SK-N-SH (cell line): ENCODE results near the gene FNDC3B. TPM values are rescaled to one million over a fixed set of nuclear protein-coding genes. Genes with fewer than 3 reads are reported as not detected.

Experiments used
- CTCF ChIA-PET: fragments of 300-600, 350-600 bp; formaldehyde crosslinking; extraction: SDS; loops from one replicate; lab custom pipeline; 2021; lab: Yijun Ruan, JAX
- POLR2A ChIA-PET: fragments of 350-600 bp; sonication (Branson Sonifier 250); formaldehyde crosslinking; extraction: SDS; loops from one replicate; lab custom pipeline; 2020; ENCODE audit warnings: antibody characterized with exemption, inconsistent platforms; lab: Yijun Ruan, JAX
- DNase-seq: peaks from one replicate; pipeline ENCODE4 v3.0.0; 2012
- H2AFZ ChIP-seq: fragments of 200-600 bp; sonication (generic); 2 replicates; pipeline ENCODE4 v1.8.1; 2016; ENCODE audit warnings: antibody characterized with exemption, mild to moderate bottlenecking, low read depth
- H3F3A ChIP-seq: fragments of 200-600 bp; sonication (generic); replicated peaks from 2 replicates; pipeline ENCODE3; 2016; ENCODE audit warnings: antibody characterized with exemption, mild to moderate bottlenecking; ENCODE audit not compliant: insufficient read depth
- H3K27ac ChIP-seq, 2 experiments: fragments of 200-500 bp in 1 of 2; fragments of 200-600 bp in 1 of 2; sonication (Bioruptor generic) in 1 of 2; sonication (generic), shearing (Covaris generic) in 1 of 2; 2 replicates each; pipeline versions ENCODE4 v1.5.1 to v1.6.1; 2014 to 2016; ENCODE audit warnings: low read depth in 2 of 2, inconsistent platforms in 1 of 2, low read length in 1 of 2, mild to moderate bottlenecking in 1 of 2, mixed read lengths in 1 of 2
- H3K27me3 ChIP-seq: fragments of 200-600 bp; sonication (generic), shearing (Covaris generic); 2 replicates; pipeline ENCODE4 v1.6.1; 2016; ENCODE audit warnings: mixed run types; ENCODE audit not compliant: insufficient read depth
- H3K36me3 ChIP-seq, 2 experiments: fragments of 200-500 bp in 1 of 2; fragments of 200-600 bp in 1 of 2; sonication (Bioruptor generic) in 1 of 2; sonication (generic) in 1 of 2; replicated peaks in 1 of 2; 2 replicates each; pipeline versions ENCODE3 to v1.5.1; 2014 to 2016; ENCODE audit warnings: low read length in 1 of 2, mild to moderate bottlenecking in 1 of 2; ENCODE audit not compliant: insufficient read depth in 2 of 2, control insufficient read depth in 1 of 2
- H3K4me1 ChIP-seq, 2 experiments: fragments of 200-500 bp in 1 of 2; fragments of 200-600 bp in 1 of 2; sonication (Bioruptor generic) in 1 of 2; sonication (generic), shearing (Covaris generic) in 1 of 2; 2 replicates each; pipeline versions ENCODE4 v1.5.1 to v1.6.1; 2014 to 2016; ENCODE audit warnings: low read depth in 1 of 2, low read length in 1 of 2, mixed run types in 1 of 2; ENCODE audit not compliant: insufficient read depth in 2 of 2, control insufficient read depth in 1 of 2
- H3K4me2 ChIP-seq: fragments of 200-600 bp; sonication (generic), shearing (Covaris generic); 2 replicates; pipeline ENCODE4 v1.6.1; 2017; ENCODE audit warnings: mixed run types
- H3K4me3 ChIP-seq, 2 experiments: fragments of 200-500 bp in 1 of 2; fragments of 200-600 bp in 1 of 2; sonication (Bioruptor generic) in 1 of 2; sonication (generic), shearing (Covaris generic) in 1 of 2; 2 replicates each; pipeline versions ENCODE4 v1.5.1 to v1.8.1; 2014 to 2016; ENCODE audit warnings: low read depth in 2 of 2, inconsistent platforms in 1 of 2, low read length in 1 of 2, mild to moderate bottlenecking in 1 of 2, mixed read lengths in 1 of 2, moderate library complexity in 1 of 2
- H3K79me2 ChIP-seq: fragments of 200-600 bp; sonication (generic); 2 replicates; pipeline ENCODE4 v1.8.1; 2017; ENCODE audit warnings: mild to moderate bottlenecking; ENCODE audit not compliant: insufficient read depth
- H3K9ac ChIP-seq: fragments of 200-600 bp; sonication (generic); 2 replicates; pipeline ENCODE4 v1.6.1; 2017; ENCODE audit warnings: mixed run types
- H3K9me2 ChIP-seq: fragments of 200-600 bp; sonication (generic); 2 replicates; pipeline ENCODE4 v1.6.1; 2017; ENCODE audit warnings: mixed run types
- H3K9me3 ChIP-seq: fragments of 200-600 bp; sonication (generic); 2 replicates; pipeline ENCODE4 v1.6.1; 2017; ENCODE audit warnings: mixed run types, mild to moderate bottlenecking, moderate library complexity
- H4K20me1 ChIP-seq: fragments of 200-600 bp; sonication (generic); 2 replicates; pipeline ENCODE4 v1.6.1; 2017; ENCODE audit warnings: mild to moderate bottlenecking, mixed run types; ENCODE audit not compliant: insufficient read depth
- EP300 ChIP-seq, 2 experiments: IDR thresholded peaks; 2 replicates each; pipeline versions ENCODE4 v1.4.0 to v1.6.1; 2012; ENCODE audit warnings: borderline replicate concordance in 1 of 2, low read depth in 1 of 2, low read length in 1 of 2
- FOXJ3 ChIP-seq: sonication (generic); formaldehyde crosslinking; IDR thresholded peaks from 2 replicates; pipeline ENCODE4 v1.5.1; 2020; ENCODE audit warnings: mild to moderate bottlenecking, missing genetic modification reagents
- FOXM1 ChIP-seq: IDR thresholded peaks from 2 replicates; pipeline ENCODE4 v1.4.0; 2012; ENCODE audit warnings: low read depth, mild to moderate bottlenecking
- NRF1 ChIP-seq: IDR thresholded peaks from 2 replicates; pipeline ENCODE4 v1.6.1; 2012; ENCODE audit warnings: low read depth, mild to moderate bottlenecking, low read length
- RAD21 ChIP-seq: IDR thresholded peaks from 2 replicates; pipeline ENCODE4 v1.6.1; 2012; ENCODE audit warnings: mild to moderate bottlenecking, low read length
- REST ChIP-seq: IDR thresholded peaks from 2 replicates; pipeline ENCODE4 v1.6.1; 2012; ENCODE audit warnings: mild to moderate bottlenecking, low read depth, low read length, moderate library complexity
- RXRA ChIP-seq: IDR thresholded peaks from 2 replicates; pipeline ENCODE4 v1.4.0; 2012; ENCODE audit warnings: low read depth, mild to moderate bottlenecking, borderline replicate concordance
- WGBS: methylation state at CpG from one replicate; pipeline ENCODE4 v1.1.6; 2017; ENCODE audit warnings: low lambda C conversion rate; 5-methylcytosine and 5-hydroxymethylcytosine counted together
- polyA plus RNA-seq, 3 experiments: library from polyadenylated mRNA; depleted of rRNA; stranded (reverse); fragments of >200 nt; gene quantifications; 2 replicates each; pipeline ENCODE4 v1.2.3, GENCODE V29; 2012
- TF ChIP-seq, protein P1 (sequence below): IDR thresholded peaks from 2 replicates; pipeline ENCODE4; 2012
- TF ChIP-seq, protein P2 (sequence below): fragments of 150-350 bp; IDR thresholded peaks from 2 replicates; pipeline ENCODE4 v1.6.1; 2017; ENCODE audit warnings: antibody characterized with exemption, low read length, low read depth, borderline replicate concordance
- TF ChIP-seq, protein P3 (sequence below): fragments of 150-350 bp; IDR thresholded peaks from 2 replicates; pipeline ENCODE4 v1.6.1; 2016; ENCODE audit warnings: mild to moderate bottlenecking, low read depth, low read length

The FNDC3B gene
- polyA plus RNA-seq, 1 of the 3 experiments (the other 2 are of a cell fraction), result 10.4 TPM

DNA sequence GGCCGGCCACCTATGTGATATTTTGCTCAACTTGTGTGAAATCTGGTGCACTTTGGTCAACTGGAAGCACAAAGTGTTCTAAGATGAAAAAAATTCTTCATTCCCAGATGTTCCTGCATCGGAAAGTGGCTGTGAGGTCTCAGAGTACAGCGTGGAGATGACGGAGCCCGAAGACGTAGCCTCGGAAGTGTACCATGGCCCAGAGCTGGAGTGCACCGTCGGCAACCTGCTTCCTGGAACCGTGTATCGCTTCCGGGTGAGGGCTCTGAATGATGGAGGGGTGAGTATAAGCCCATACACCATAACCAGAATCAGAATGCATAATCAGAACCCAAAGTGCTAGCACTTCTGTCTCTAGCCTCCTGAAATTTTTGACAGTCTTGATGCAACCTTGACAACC, 304.6 kb downstream of the FNDC3B start:
- H3F3A ChIP-seq, result peaks cover 17% of the 10 kb centered on the region
- DNase-seq, result no peak
- POLR2A ChIA-PET, result no interaction called here
- TF ChIP-seq REST (no peak), FOXJ3 (no peak), RAD21 (no peak), RXRA (no peak), NRF1 (no peak)
- TF ChIP-seq, protein P1, sequence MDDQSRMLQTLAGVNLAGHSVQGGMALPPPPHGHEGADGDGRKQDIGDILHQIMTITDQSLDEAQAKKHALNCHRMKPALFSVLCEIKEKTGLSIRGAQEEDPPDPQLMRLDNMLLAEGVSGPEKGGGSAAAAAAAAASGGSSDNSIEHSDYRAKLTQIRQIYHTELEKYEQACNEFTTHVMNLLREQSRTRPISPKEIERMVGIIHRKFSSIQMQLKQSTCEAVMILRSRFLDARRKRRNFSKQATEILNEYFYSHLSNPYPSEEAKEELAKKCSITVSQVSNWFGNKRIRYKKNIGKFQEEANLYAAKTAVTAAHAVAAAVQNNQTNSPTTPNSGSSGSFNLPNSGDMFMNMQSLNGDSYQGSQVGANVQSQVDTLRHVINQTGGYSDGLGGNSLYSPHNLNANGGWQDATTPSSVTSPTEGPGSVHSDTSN, result no peak
- TF ChIP-seq, protein P2, sequence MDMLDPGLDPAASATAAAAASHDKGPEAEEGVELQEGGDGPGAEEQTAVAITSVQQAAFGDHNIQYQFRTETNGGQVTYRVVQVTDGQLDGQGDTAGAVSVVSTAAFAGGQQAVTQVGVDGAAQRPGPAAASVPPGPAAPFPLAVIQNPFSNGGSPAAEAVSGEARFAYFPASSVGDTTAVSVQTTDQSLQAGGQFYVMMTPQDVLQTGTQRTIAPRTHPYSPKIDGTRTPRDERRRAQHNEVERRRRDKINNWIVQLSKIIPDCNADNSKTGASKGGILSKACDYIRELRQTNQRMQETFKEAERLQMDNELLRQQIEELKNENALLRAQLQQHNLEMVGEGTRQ, result no peak
- H3K9me2 ChIP-seq, result no peaks in the 10 kb centered on the region
- H3K9ac ChIP-seq, result no peak overlapping the region
- no peaks in the 10 kb centered on the region for H3K79me2 ChIP-seq
- H3K36me3 ChIP-seq, result peaks cover 72 to 91% of the 10 kb centered on the region in 2 experiments
- H3K4me3 ChIP-seq, result no peak overlapping the region
- WGBS, result over 99% methylated on average over 12 of the region's 12 CpGs
- H3K4me1 ChIP-seq, result no peaks in the 10 kb centered on the region; a peak in 2 of 4 replicates
- no peaks in the 10 kb centered on the region for H3K9me3 ChIP-seq
- no peaks in the 10 kb centered on the region for H3K27me3 ChIP-seq
- H3K4me2 ChIP-seq, result no peak overlapping the region
- no peaks in the 10 kb centered on the region for H4K20me1 ChIP-seq
- H2AFZ ChIP-seq, result no peak overlapping the region
- CTCF ChIA-PET, result no interaction called here
- H3K27ac ChIP-seq, result no peak overlapping the region

DNA sequence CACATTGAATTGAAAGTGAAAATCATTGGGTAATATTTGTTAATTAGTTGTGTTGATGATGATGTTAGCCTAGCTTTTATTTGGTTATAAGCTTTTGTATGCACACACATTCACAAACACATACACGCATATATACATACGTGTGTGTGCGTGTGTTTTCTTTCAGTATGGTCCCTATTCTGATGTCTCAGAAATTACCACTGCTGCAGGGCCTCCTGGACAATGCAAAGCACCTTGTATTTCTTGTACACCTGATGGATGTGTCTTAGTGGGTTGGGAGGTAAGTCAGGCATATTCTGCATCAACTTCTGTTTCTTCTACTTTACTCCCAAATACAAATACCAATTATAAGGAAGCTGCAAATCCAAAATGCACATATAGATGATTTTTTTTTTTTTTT, 306.8 kb downstream of the FNDC3B start:
- Histone ChIP-seq H3K79me2 (no peaks in the 10 kb centered on the region), H4K20me1 (no peaks in the 10 kb centered on the region), H2AFZ (no peak overlapping the region), H3K4me2 (no peak overlapping the region), H3K9ac (no peak overlapping the region), H3K9me2 (no peaks in the 10 kb centered on the region), H3K9me3 (no peaks in the 10 kb centered on the region), H3K4me1 (no peaks in the 10 kb centered on the region; a peak in 2 of 4 replicates), H3F3A (peaks cover 11% of the 10 kb centered on the region), H3K36me3 (peaks cover 82 to 96% of the 10 kb centered on the region in 2 experiments), H3K4me3 (no peak overlapping the region), H3K27ac (no peak overlapping the region), H3K27me3 (no peaks in the 10 kb centered on the region)
- POLR2A ChIA-PET, result no interaction called here
- CTCF ChIA-PET, result no interaction called here
- no peak for DNase-seq
- TF ChIP-seq EP300 (IDR thresholded peaks at IDR 0.05; ENCODE audit: borderline replicate concordance in 1 of 2, low read depth in 1 of 2, low read length in 1 of 2), result no peak
- TF ChIP-seq, protein P3, sequence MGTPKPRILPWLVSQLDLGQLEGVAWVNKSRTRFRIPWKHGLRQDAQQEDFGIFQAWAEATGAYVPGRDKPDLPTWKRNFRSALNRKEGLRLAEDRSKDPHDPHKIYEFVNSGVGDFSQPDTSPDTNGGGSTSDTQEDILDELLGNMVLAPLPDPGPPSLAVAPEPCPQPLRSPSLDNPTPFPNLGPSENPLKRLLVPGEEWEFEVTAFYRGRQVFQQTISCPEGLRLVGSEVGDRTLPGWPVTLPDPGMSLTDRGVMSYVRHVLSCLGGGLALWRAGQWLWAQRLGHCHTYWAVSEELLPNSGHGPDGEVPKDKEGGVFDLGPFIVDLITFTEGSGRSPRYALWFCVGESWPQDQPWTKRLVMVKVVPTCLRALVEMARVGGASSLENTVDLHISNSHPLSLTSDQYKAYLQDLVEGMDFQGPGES, result no peak
- no peak for TF ChIP-seq FOXM1
- 65% methylated on average over 3 of the region's 3 CpGs for WGBS
